ENCODE results near the gene KBTBD13. TPM values are rescaled to one million over a fixed set of nuclear protein-coding genes. Genes with fewer than 3 reads are reported as not detected.

Gene KBTBD13
- total RNA-seq, 2 experiments from 2014 or later, result not detected

DNA sequence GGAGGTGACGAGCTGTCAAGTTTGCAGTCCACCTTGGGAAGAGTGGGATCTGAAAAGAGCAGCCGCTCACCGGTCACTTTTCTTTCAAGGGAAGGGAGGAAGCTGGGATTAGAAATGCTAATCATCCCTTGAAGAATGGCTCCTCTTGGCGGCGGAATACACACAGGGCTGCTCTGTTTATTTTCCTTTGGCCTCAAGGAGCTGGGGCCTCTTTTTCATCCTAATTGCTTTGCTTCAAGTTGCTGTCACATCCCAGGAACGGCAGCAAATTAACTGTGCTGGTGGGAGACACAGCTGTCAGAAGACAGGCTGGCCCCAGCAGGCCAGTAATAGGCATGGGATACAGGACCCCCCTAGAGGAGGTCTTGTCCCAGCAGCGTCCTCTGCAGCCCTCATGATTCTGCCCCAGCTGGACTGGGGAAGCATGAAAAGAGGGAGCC, 6.7 kb downstream of the KBTBD13 start:
- Mint-ChIP-seq H3K27ac (no peak overlapping the region), H3K9me3 (no peaks in the 10 kb centered on the region), H3K4me3 (no peak overlapping the region), H3K4me1 (ENCODE audit: low read depth) (peaks cover 11% of the 10 kb centered on the region), H3K27me3 (peaks cover 25% of the 10 kb centered on the region), H3K36me3 (ENCODE audit: low read depth) (no peaks in the 10 kb centered on the region)
- POLR2A ChIA-PET, result interaction anchor here (1.0 kb wide), 1 partner anchor 50 kb away, joined by 3 read pairs; no protein-coding TSS in a partner anchor
- no peaks in the 10 kb centered on the region for H3K36me3 ChIP-seq (ENCODE audit: insufficient read depth, low read length)
- no peak for TF ChIP-seq CTCF (IDR thresholded peaks at IDR 0.05)
- peaks cover 11% of the 10 kb centered on the region for H3K4me1 ChIP-seq (ENCODE audit: insufficient read depth, low read length)
- CTCF ChIA-PET, result no interaction called here
- ATAC-seq (ENCODE audit: poor library complexity) (no peak), DNase-seq (no peak)
- intact Hi-C loops (cut with DNase I, micrococcal nuclease), result no loop called here
- no peak overlapping the region for H3K4me3 ChIP-seq (ENCODE audit: low read length)
- no peaks in the 10 kb centered on the region for H3K9me3 ChIP-seq (ENCODE audit: control insufficient read depth in 1 of 2, insufficient read depth in 1 of 2, low read length in 2 of 2)
- no peak overlapping the region for H3K27ac ChIP-seq (ENCODE audit: low read depth in 1 of 2, low read length in 2 of 2)
- H3K27me3 ChIP-seq (ENCODE audit: control insufficient read depth in 1 of 2, insufficient read depth in 2 of 2, low read length in 2 of 2), result peaks cover 1 to 2% of the 10 kb centered on the region in 2 experiments

GRCh38 chr15:65084500-65085206, 8.1 kb downstream of the KBTBD13 start:
- ChIA-PET CTCF (no interaction called here), POLR2A (no interaction called here)
- H3K9me3 Mint-ChIP-seq, result no peaks in the 10 kb centered on the region
- peaks cover 11% of the 10 kb centered on the region for H3K4me1 Mint-ChIP-seq (ENCODE audit: low read depth)
- H3K36me3 Mint-ChIP-seq (ENCODE audit: low read depth), result no peaks in the 10 kb centered on the region
- Histone ChIP-seq H3K4me3 (ENCODE audit: low read length) (no peak overlapping the region), H3K9me3 (ENCODE audit: control insufficient read depth in 1 of 2, insufficient read depth in 1 of 2, low read length in 2 of 2) (no peaks in the 10 kb centered on the region), H3K27me3 (ENCODE audit: control insufficient read depth in 1 of 2, insufficient read depth in 2 of 2, low read length in 2 of 2) (no peaks in the 10 kb centered on the region), H3K27ac (ENCODE audit: low read depth in 1 of 2, low read length in 2 of 2) (no peak overlapping the region), H3K4me1 (ENCODE audit: insufficient read depth, low read length) (peaks cover 11% of the 10 kb centered on the region), H3K36me3 (ENCODE audit: insufficient read depth, low read length) (no peaks in the 10 kb centered on the region)
- intact Hi-C loops (cut with DNase I, micrococcal nuclease), result no loop called here
- no peak for TF ChIP-seq CTCF (IDR thresholded peaks at IDR 0.05)
- H3K27ac Mint-ChIP-seq, result no peak overlapping the region
- ATAC-seq (ENCODE audit: poor library complexity) (no peak), DNase-seq (no peak)
- H3K4me3 Mint-ChIP-seq, result no peak overlapping the region
- H3K27me3 Mint-ChIP-seq, result peaks cover 13% of the 10 kb centered on the region

DNA sequence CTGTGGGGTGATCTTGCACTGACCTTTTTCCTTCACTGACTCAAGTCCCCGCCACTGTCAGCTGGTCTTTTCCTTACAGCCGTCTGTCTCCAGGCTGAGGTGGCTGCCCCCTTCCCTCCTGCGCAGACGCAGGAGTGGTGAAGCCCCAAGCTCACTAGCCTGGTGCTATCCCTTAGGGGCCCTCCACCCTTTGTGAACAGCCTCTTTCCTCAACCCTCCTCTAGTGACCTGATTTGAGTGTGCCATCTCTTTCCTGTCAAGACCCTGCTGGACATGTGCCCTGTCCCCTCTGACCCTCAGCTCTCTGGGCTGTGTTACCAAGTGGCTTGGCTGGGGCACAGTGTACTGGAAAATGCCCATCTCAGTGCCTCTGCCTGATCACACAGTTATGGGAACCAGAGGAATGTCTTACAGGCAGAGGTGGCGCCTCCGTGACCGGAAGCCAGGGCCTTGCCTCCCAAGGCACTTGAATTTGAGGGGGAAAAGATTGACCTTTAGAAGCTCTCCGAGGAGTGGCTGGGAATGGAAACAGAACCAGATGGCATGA, 8.7 kb downstream of the KBTBD13 start:
- CTCF ChIA-PET, result no interaction called here
- TF ChIP-seq CTCF (IDR thresholded peaks at IDR 0.05), result no peak
- Histone ChIP-seq H3K27me3 (ENCODE audit: control insufficient read depth in 1 of 2, insufficient read depth in 2 of 2, low read length in 2 of 2) (no peaks in the 10 kb centered on the region), H3K9me3 (ENCODE audit: control insufficient read depth in 1 of 2, insufficient read depth in 1 of 2, low read length in 2 of 2) (no peaks in the 10 kb centered on the region), H3K4me3 (ENCODE audit: low read length) (no peak overlapping the region), H3K36me3 (ENCODE audit: insufficient read depth, low read length) (no peaks in the 10 kb centered on the region), H3K4me1 (ENCODE audit: insufficient read depth, low read length) (peaks cover 11% of the 10 kb centered on the region), H3K27ac (ENCODE audit: low read depth in 1 of 2, low read length in 2 of 2) (no peak overlapping the region)
- Mint-ChIP-seq H3K4me1 (ENCODE audit: low read depth) (peaks cover 11% of the 10 kb centered on the region), H3K4me3 (no peak overlapping the region), H3K27ac (no peak overlapping the region), H3K9me3 (no peaks in the 10 kb centered on the region), H3K36me3 (ENCODE audit: low read depth) (no peaks in the 10 kb centered on the region), H3K27me3 (peaks cover 13% of the 10 kb centered on the region)
- POLR2A ChIA-PET, result no interaction called here
- intact Hi-C loops (cut with DNase I, micrococcal nuclease), result no loop called here
- DNase-seq (no peak), ATAC-seq (ENCODE audit: poor library complexity) (no peak)
